Measurements from ENCODE around the gene PSEN2. TPM values are rescaled to one million over a fixed set of nuclear protein-coding genes. Genes with fewer than 3 reads are reported as not detected.

PSEN2 gene
- 13.2 and 16.8 TPM in 2 replicates for total RNA-seq

GRCh38 chr1:226870401-226871279, at the start of gene PSEN2:
Gene PSEN2, plus strand, starts transcription at chr1:226870616. Its CDS starts 11,292 bp downstream, at chr1:226881908.

GRCh38 chr1:226940029-226940805, 69.8 kb downstream of the PSEN2 start, which contains the start of gene COQ8A:
Gene COQ8A, plus strand, starts transcription at chr1:226940294. Its CDS starts 21,092 bp downstream, at chr1:226961386.

Other genes starting within 250 kb of the PSEN2 start
- gene ITPKB, start 131.3 kb upstream of the PSEN2 start, total RNA-seq = 6.8 and 7.7 TPM in 2 replicates
- 11.3 and 16.2 TPM in 2 replicates for gene COQ8A, start 69.7 kb downstream of the PSEN2 start, total RNA-seq